Suprapubic skin (tissue), 4 donors: ENCODE results near the gene ZFAND2B.

Source experiments
- POLR2A ChIP-seq, 2 donors: fragments of 450-650 bp; IDR thresholded peaks; one replicate each; pipeline ENCODE4 v1.6.1; 2017; ENCODE audit warnings: antibody characterized with exemption in 2 of 2, mild to moderate bottlenecking in 2 of 2, moderate library complexity in 2 of 2
- POLR2AphosphoS5 ChIP-seq, 3 donors: sonication (generic); formaldehyde crosslinking; IDR thresholded peaks; one replicate each; pipeline ENCODE4 v1.6.1; 2017; ENCODE audit warnings: antibody characterized with exemption in 3 of 3
- TF ChIP-seq, protein P1 (sequence below), 2 donors: fragments of 200-600 bp in 1 of 2; fragments of 450-650 bp in 1 of 2; sonication (generic) in 1 of 2; IDR thresholded peaks; one replicate each; pipeline ENCODE4 v1.5.1; 2016 to 2019; ENCODE audit warnings: antibody characterized with exemption in 2 of 2, mild to moderate bottlenecking in 1 of 2, moderate library complexity in 1 of 2

GRCh38 chr2:219165058-219165911 lies 41.3 kb upstream of the ZFAND2B start:
- TF ChIP-seq, protein P1, sequence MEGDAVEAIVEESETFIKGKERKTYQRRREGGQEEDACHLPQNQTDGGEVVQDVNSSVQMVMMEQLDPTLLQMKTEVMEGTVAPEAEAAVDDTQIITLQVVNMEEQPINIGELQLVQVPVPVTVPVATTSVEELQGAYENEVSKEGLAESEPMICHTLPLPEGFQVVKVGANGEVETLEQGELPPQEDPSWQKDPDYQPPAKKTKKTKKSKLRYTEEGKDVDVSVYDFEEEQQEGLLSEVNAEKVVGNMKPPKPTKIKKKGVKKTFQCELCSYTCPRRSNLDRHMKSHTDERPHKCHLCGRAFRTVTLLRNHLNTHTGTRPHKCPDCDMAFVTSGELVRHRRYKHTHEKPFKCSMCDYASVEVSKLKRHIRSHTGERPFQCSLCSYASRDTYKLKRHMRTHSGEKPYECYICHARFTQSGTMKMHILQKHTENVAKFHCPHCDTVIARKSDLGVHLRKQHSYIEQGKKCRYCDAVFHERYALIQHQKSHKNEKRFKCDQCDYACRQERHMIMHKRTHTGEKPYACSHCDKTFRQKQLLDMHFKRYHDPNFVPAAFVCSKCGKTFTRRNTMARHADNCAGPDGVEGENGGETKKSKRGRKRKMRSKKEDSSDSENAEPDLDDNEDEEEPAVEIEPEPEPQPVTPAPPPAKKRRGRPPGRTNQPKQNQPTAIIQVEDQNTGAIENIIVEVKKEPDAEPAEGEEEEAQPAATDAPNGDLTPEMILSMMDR (IDR thresholded peaks at IDR 0.05): no peak
- TF ChIP-seq POLR2AphosphoS5 (IDR thresholded peaks at IDR 0.05) (no peak), POLR2A (IDR thresholded peaks at IDR 0.05) (no peak)
